IMR-90 (cell line): ENCODE results near the gene TMEM33. TPM values are rescaled to one million over a fixed set of nuclear protein-coding genes. Genes with fewer than 3 reads are reported as not detected.

ENCODE experiments used
- ATAC-seq: fragments of 200-7000 bp; cut with Tn5 transposase; 2 replicates; pipeline ENCODE4 v1.9.1; 2020; ENCODE audit warnings: low read depth, mild to moderate bottlenecking, moderate library complexity
- BruUV-seq: library from RNA; stranded (reverse); fragments of 400-500 nt; replicated peaks from 2 replicates; lab custom pipeline; 2021; lab: Mats Ljungman, UMichigan
- CTCF ChIA-PET: fragments of 300-600 bp; formaldehyde crosslinking; extraction: SDS; loops from one replicate; lab custom pipeline; 2021; ENCODE audit warnings: antibody characterized with exemption; lab: Yijun Ruan, JAX
- POLR2A ChIA-PET: fragments of 300-600 bp; sonication (Branson Sonifier 250); formaldehyde crosslinking; loops from one replicate; lab custom pipeline; 2022; ENCODE audit warnings: antibody characterized with exemption; ENCODE audit not compliant: unreplicated experiment; lab: Charles Lee
- DNase-seq: peaks from one replicate; pipeline ENCODE4 v3.0.0; 2013
- H2AFZ ChIP-seq: replicated peaks from 2 replicates; pipeline ENCODE3; 2013; ENCODE audit warnings: low read length, mild to moderate bottlenecking; ENCODE audit not compliant: poor library complexity
- H2AK5ac ChIP-seq: 2 replicates; pipeline ENCODE4 v1.6.1; 2013; ENCODE audit warnings: low read depth, low read length, inconsistent platforms
- H2AK9ac ChIP-seq: replicated peaks from 2 replicates; pipeline ENCODE3; 2013; ENCODE audit warnings: mild to moderate bottlenecking, low read depth, low read length, moderate library complexity; ENCODE audit not compliant: poor library complexity
- H2BK120ac ChIP-seq: 2 replicates; pipeline ENCODE4 v1.6.1; 2013; ENCODE audit warnings: low read depth, low read length, inconsistent platforms
- H2BK15ac ChIP-seq: 3 replicates; pipeline ENCODE4 v1.6.1; 2013; ENCODE audit warnings: low read depth, low read length, inconsistent platforms
- H2BK20ac ChIP-seq: 2 replicates; pipeline ENCODE4 v1.6.1; 2013; ENCODE audit warnings: low read depth, mild to moderate bottlenecking, inconsistent platforms, low read length, moderate library complexity
- H2BK5ac ChIP-seq: 2 replicates; pipeline ENCODE4 v1.6.1; 2013; ENCODE audit warnings: mild to moderate bottlenecking, low read depth, low read length, inconsistent platforms; ENCODE audit not compliant: poor library complexity, severe bottlenecking
- H3K14ac ChIP-seq: replicated peaks from 2 replicates; pipeline ENCODE4 v1.6.1; 2013; ENCODE audit warnings: low read depth, low read length, inconsistent platforms
- H3K18ac ChIP-seq: 2 replicates; pipeline ENCODE4 v1.6.1; 2013; ENCODE audit warnings: low read depth, low read length, control low read depth
- H3K23ac ChIP-seq: 2 replicates; pipeline ENCODE4 v1.6.1; 2013; ENCODE audit warnings: low read depth, low read length, inconsistent platforms
- H3K27ac ChIP-seq: 2 replicates; pipeline ENCODE4 v1.5.1; 2013; ENCODE audit warnings: mild to moderate bottlenecking, control low read depth, low read length; ENCODE audit not compliant: insufficient read depth
- H3K27me3 ChIP-seq: 2 replicates; pipeline ENCODE4 v1.6.1; 2013; ENCODE audit warnings: low read length; ENCODE audit not compliant: control insufficient read depth, insufficient read depth
- H3K36me3 ChIP-seq: 2 replicates; pipeline ENCODE4 v1.6.1; 2013; ENCODE audit warnings: low read length, mixed read lengths; ENCODE audit not compliant: control insufficient read depth, insufficient read depth
- H3K4ac ChIP-seq: 2 replicates; pipeline ENCODE4 v1.6.1; 2013; ENCODE audit warnings: low read depth, low read length, inconsistent platforms
- H3K4me1 ChIP-seq: 2 replicates; pipeline ENCODE4 v1.6.1; 2013; ENCODE audit warnings: low read length, mixed read lengths; ENCODE audit not compliant: control insufficient read depth, insufficient read depth
- H3K4me2 ChIP-seq: 2 replicates; pipeline ENCODE4 v1.6.1; 2013; ENCODE audit warnings: low read depth, mild to moderate bottlenecking, control low read depth, low read length, moderate library complexity
- H3K4me3 ChIP-seq: 2 replicates; pipeline ENCODE4 v1.5.1; 2013; ENCODE audit warnings: low read depth, mild to moderate bottlenecking, control low read depth, low read length, moderate library complexity; ENCODE audit not compliant: insufficient read depth
- H3K56ac ChIP-seq: 2 replicates; pipeline ENCODE4 v1.6.1; 2013; ENCODE audit warnings: low read length, inconsistent platforms; ENCODE audit not compliant: insufficient read depth; ENCODE audit errors: extremely low read depth
- H3K79me1 ChIP-seq, 2 experiments: 2 replicates each; pipeline ENCODE4 v1.6.1; 2013; ENCODE audit warnings: low read length in 2 of 2, inconsistent platforms in 1 of 2, low read depth in 1 of 2
- H3K9ac ChIP-seq: 2 replicates; pipeline ENCODE4 v1.6.1; 2013; ENCODE audit warnings: low read depth, low read length, control low read depth
- H3K9me1 ChIP-seq: 2 replicates; pipeline ENCODE4 v1.6.1; 2013; ENCODE audit warnings: low read length, inconsistent platforms; ENCODE audit not compliant: insufficient read depth
- H3K9me3 ChIP-seq: 2 replicates; pipeline ENCODE4 v1.6.1; 2013; ENCODE audit warnings: low read length; ENCODE audit not compliant: control insufficient read depth, insufficient read depth
- H4K20me1 ChIP-seq: 2 replicates; pipeline ENCODE4 v1.6.1; 2013; ENCODE audit warnings: low read length, inconsistent platforms; ENCODE audit not compliant: insufficient read depth
- H4K5ac ChIP-seq: 2 replicates; pipeline ENCODE4 v1.6.1; 2013; ENCODE audit warnings: mild to moderate bottlenecking, low read depth, low read length, control low read depth
- H4K8ac ChIP-seq, 2 experiments: 2 replicates each; pipeline ENCODE4 v1.6.1; 2013; ENCODE audit warnings: low read depth in 2 of 2, low read length in 2 of 2, control low read depth in 1 of 2, inconsistent platforms in 1 of 2
- H4K91ac ChIP-seq: 2 replicates; pipeline ENCODE4 v1.6.1; 2013; ENCODE audit warnings: low read depth, low read length, inconsistent platforms; ENCODE audit not compliant: insufficient read depth
- BHLHE40 ChIP-seq: fragments of 150-350 bp; IDR thresholded peaks from 2 replicates; pipeline ENCODE4 v1.6.1; 2016; ENCODE audit warnings: mild to moderate bottlenecking, low read depth, low read length
- CEBPB ChIP-seq: IDR thresholded peaks from 2 replicates; pipeline ENCODE4 v1.6.1; 2012; ENCODE audit warnings: low read depth, low read length, improper control_type of control experiment
- CHD1 ChIP-seq: IDR thresholded peaks from 2 replicates; pipeline ENCODE4 v1.6.1; 2012; ENCODE audit warnings: low read depth, low read length, improper control_type of control experiment
- CTCF ChIP-seq: conservative IDR thresholded peaks from 2 replicates; pipeline ENCODE4 v1.5.1; 2012; ENCODE audit warnings: mild to moderate bottlenecking, low read depth, low read length, improper control_type of control experiment
- ELK1 ChIP-seq: fragments of 150-350 bp; IDR thresholded peaks from 2 replicates; pipeline ENCODE4 v1.6.1; 2016; ENCODE audit warnings: low read depth, mild to moderate bottlenecking, low read length, moderate library complexity, borderline replicate concordance
- FOS ChIP-seq: fragments of 150-350 bp; IDR thresholded peaks from 2 replicates; pipeline ENCODE4 v1.6.1; 2016; ENCODE audit warnings: low read depth, low read length
- MAFK ChIP-seq: IDR thresholded peaks from 2 replicates; pipeline ENCODE4 v1.6.1; 2012; ENCODE audit warnings: low read depth, low read length, improper control_type of control experiment
- MAZ ChIP-seq: IDR thresholded peaks from 2 replicates; pipeline ENCODE4 v1.6.1; 2012; ENCODE audit warnings: low read depth, mild to moderate bottlenecking, low read length, improper control_type of control experiment, moderate library complexity, borderline replicate concordance
- MXI1 ChIP-seq: IDR thresholded peaks from 2 replicates; pipeline ENCODE4 v1.6.1; 2012; ENCODE audit warnings: low read depth, mild to moderate bottlenecking, low read length, moderate library complexity, borderline replicate concordance
- NFE2L2 ChIP-seq: fragments of 150-350 bp; IDR thresholded peaks from 2 replicates; pipeline ENCODE4 v1.6.1; 2016; ENCODE audit warnings: low read depth, mild to moderate bottlenecking, low read length
- POLR2A ChIP-seq: IDR thresholded peaks from 2 replicates; pipeline ENCODE4 v1.6.1; 2012; ENCODE audit warnings: mild to moderate bottlenecking, low read depth, low read length
- RAD21 ChIP-seq: IDR thresholded peaks from 2 replicates; pipeline ENCODE4 v1.6.1; 2012; ENCODE audit warnings: low read length, improper control_type of control experiment
- RCOR1 ChIP-seq: IDR thresholded peaks from 2 replicates; pipeline ENCODE4 v1.6.1; 2012; ENCODE audit warnings: mild to moderate bottlenecking, low read length, improper control_type of control experiment; ENCODE audit not compliant: insufficient replicate concordance
- RFX5 ChIP-seq: IDR thresholded peaks from 2 replicates; pipeline ENCODE4 v1.8.0; 2012; ENCODE audit warnings: low read depth, mild to moderate bottlenecking, low read length, moderate library complexity
- SMC3 ChIP-seq: fragments of 150-350 bp; IDR thresholded peaks from 2 replicates; pipeline ENCODE4 v1.6.1; 2016; ENCODE audit warnings: low read depth, mild to moderate bottlenecking, antibody characterized with exemption, low read length, moderate library complexity
- USF2 ChIP-seq: fragments of 150-350 bp; IDR thresholded peaks from 2 replicates; pipeline ENCODE4 v1.6.1; 2017; ENCODE audit warnings: mild to moderate bottlenecking, antibody characterized with exemption, low read length, low read depth
- WGBS, 2 experiments: methylation state at CpG; one replicate each; pipeline versions ENCODE4 v1.1.5 to v1.1.7; 2013; ENCODE audit warnings: missing lambda C conversion rate in 2 of 2; ENCODE audit not compliant: insufficient read length in 1 of 2; ENCODE audit errors: extremely low coverage in 2 of 2; 5-methylcytosine and 5-hydroxymethylcytosine counted together
- dilution Hi-C: fragments of 300-500 bp; cut with HindIII; formaldehyde crosslinking; loops from one replicate; pipeline ENCODE4 v1.14.3; 2018; ENCODE audit warnings: low sequenced_read_pairs; ENCODE audit not compliant: unreplicated experiment
- in situ Hi-C: fragments of 300-500 bp; cut with MboI; formaldehyde crosslinking; loops from 3 replicates; pipeline ENCODE4 v1.14.3; 2019; ENCODE audit warnings: low sequenced_read_pairs, inconsistent platforms, mixed read lengths
- intact Hi-C: fragments of 100-400 bp; cut with micrococcal nuclease; formaldehyde crosslinking; loops from 2 replicates; pipeline ENCODE4 v1.10.0; 2022
- polyA plus RNA-seq, 3 experiments: library from polyadenylated mRNA; depleted of rRNA; stranded (reverse); fragments of >200 nt; gene quantifications; 2 replicates each; pipeline ENCODE4 v1.2.3, GENCODE V29; 2012; ENCODE audit warnings: low replicate concordance in 1 of 3
- total RNA-seq: library from RNA; depleted of rRNA; stranded (reverse); fragments of >200 nt; gene quantifications from 2 replicates; pipeline ENCODE4 v1.2.3, GENCODE V29; 2012

TMEM33 gene
- total and polyA plus RNA-seq, 2 of the 4 experiments (the other 2 are of a cell fraction) = 23.6 to 45.5 TPM

GRCh38 chr4:41885456-41885855 is 49.8 kb upstream of the TMEM33 start:
- ATAC-seq (no peak), DNase-seq (no peak)
- H2BK5ac ChIP-seq = no peak overlapping the region
- no peak overlapping the region for H4K91ac ChIP-seq
- H2BK120ac ChIP-seq = no peak overlapping the region
- no peaks in the 10 kb centered on the region for H3K79me1 ChIP-seq
- no peaks in the 10 kb centered on the region for H3K36me3 ChIP-seq
- H3K4me3 ChIP-seq = no peak overlapping the region
- H3K9me1 ChIP-seq = no peaks in the 10 kb centered on the region
- peaks cover 55% of the 10 kb centered on the region for H3K27me3 ChIP-seq
- H3K9me3 ChIP-seq = no peaks in the 10 kb centered on the region
- no peak overlapping the region for H2AFZ ChIP-seq
- no peak overlapping the region for H2BK15ac ChIP-seq
- intact Hi-C loops = loop anchor here (5.0 kb wide), 1 partner anchor 73 kb away; no protein-coding TSS in a partner anchor
- no peak overlapping the region for H3K9ac ChIP-seq
- no peak overlapping the region for H3K23ac ChIP-seq
- no peaks in the 10 kb centered on the region for H3K4me1 ChIP-seq
- dilution Hi-C loops = no loop called here
- no peak overlapping the region for H3K56ac ChIP-seq
- H4K5ac ChIP-seq = no peak overlapping the region
- H3K14ac ChIP-seq = no peak overlapping the region
- H3K18ac ChIP-seq = no peak overlapping the region
- no peak for TF ChIP-seq USF2
- TF ChIP-seq RCOR1 = no peak
- no peak for TF ChIP-seq RAD21
- TF ChIP-seq CTCF = no peak
- TF ChIP-seq RFX5 = no peak
- no peak for TF ChIP-seq CEBPB
- no peak for TF ChIP-seq SMC3
- no peak for TF ChIP-seq POLR2A
- TF ChIP-seq MAZ = no peak
- TF ChIP-seq MXI1 = no peak
- no peak for TF ChIP-seq MAFK
- TF ChIP-seq BHLHE40 = no peak
- TF ChIP-seq CHD1 = no peak
- TF ChIP-seq NFE2L2 = no peak
- no peak for TF ChIP-seq ELK1
- TF ChIP-seq FOS = no peak
- no TSS peak for BruUV-seq
- ChIA-PET CTCF (interaction anchor here (4.2 kb wide), 1 partner anchor 193 kb away, joined by 22 read pairs; no protein-coding TSS in a partner anchor), POLR2A (no interaction called here)
- WGBS, 2 experiments = 80% methylated on average over 1 of the region's 1 CpG; no CpG with 5 or more reads in 1 of the 2 experiments
- no peak overlapping the region for H2BK20ac ChIP-seq
- no peak overlapping the region for H3K4me2 ChIP-seq
- no peak overlapping the region for H2AK9ac ChIP-seq
- H3K4ac ChIP-seq = no peak overlapping the region
- no peak overlapping the region for H2AK5ac ChIP-seq
- in situ Hi-C loops = loop anchor here (5.0 to 10.0 kb wide), 2 partner anchors 193 to 601 kb away; no protein-coding TSS in a partner anchor
- H4K8ac ChIP-seq = no peak overlapping the region
- no peaks in the 10 kb centered on the region for H4K20me1 ChIP-seq
- H3K27ac ChIP-seq = no peak overlapping the region
